DMS153 treated with DMSO at 0.1 percent for 48 hours (cell line): ENCODE results near the gene ZNF789.
"Not testable (repeated sequence)": the region's sequence is repeated elsewhere in the genome, so short reads cannot be mapped to it uniquely, and the experiment has no call there.

Experiments used
- DNase-seq: peaks from one replicate; lab custom pipeline; 2025; ENCODE audit not compliant: unreplicated experiment; lab: John Stamatoyannopoulos, UW

ZNF789 gene

GRCh38 chr7:99501236-99501635, 28.5 kb downstream of the ZNF789 start:
- not testable (repeated sequence) for DNase-seq

DNA sequence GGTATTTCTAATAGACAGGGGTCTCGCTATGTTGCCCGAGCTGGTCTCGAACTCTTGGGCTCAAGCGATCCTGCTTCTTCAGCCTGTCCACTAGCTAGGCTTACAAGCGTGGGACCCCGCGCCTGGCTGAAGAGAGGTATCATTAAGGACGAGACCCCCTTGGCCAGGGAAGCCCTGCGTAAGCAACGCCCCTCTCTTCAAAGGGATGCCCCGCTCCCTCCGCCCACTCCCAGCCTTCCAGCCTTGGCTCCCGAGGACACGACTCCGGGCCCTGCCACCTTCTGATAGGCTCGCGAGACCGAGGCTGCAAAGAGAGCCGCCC, 31.6 kb downstream of the ZNF789 start:
- DNase-seq = no peak

- DNase-seq = peak; percentile 96
These were observed 32.1 kb downstream of the ZNF789 start, which contains the start of gene ZKSCAN5 for GRCh38 chr7:99504603-99505323. Gene ZKSCAN5, plus strand, starts transcription at chr7:99504662. Its CDS starts 1,383 bp downstream, at chr7:99506045.

GRCh38 chr7:99505324-99505662, 32.6 kb downstream of the ZNF789 start:
- DNase-seq = no peak

DNA sequence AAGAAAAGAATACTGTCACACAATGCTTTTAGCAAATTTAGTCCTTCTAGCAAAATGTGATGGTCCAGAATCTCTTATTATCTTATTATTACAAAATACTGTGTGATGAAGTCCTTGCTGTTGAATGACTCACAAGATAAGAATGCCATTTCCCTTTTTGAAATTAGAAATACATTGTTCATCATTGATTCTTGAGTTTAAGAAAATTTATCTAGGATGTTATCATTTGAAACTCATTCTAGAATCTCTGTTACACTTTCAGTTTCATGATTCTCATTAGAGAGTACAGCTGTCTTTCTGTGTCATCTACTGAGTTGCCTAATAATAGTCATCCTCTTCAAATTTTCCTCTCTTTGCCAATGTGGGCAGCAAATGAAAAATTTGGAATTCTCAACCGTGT, 41.4 kb downstream of the ZNF789 start:
- DNase-seq = no peak

- DNase-seq = no peak
These were observed 48.7 kb downstream of the ZNF789 start for GRCh38 chr7:99521399-99521798.

DNA sequence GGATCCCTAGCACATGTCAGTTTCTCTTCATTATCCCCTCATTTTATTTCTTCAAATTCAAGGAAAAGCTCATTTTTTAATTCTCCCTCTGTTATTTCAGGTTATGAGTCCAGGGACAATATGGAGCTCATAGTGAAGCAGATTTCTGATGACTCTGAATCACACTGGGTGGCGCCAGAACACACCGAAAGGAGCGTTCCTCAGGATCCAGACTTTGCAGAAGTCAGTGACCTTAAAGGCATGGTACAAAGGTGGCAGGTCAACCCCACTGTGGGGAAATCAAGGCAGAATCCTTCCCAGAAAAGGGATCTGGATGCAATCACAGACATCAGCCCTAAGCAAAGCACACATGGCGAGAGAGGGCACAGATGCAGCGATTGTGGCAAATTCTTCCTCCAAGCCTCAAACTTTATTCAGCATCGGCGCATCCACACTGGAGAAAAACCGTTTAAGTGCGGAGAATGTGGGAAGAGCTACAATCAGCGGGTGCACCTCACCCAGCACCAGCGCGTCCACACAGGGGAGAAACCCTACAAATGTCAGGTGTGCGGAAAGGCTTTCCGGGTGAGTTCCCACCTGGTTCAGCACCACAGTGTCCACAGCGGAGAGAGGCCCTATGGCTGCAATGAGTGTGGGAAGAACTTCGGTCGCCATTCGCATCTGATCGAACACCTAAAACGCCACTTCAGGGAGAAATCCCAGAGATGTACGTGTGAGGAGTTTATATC, 53.2 kb downstream of the ZNF789 start:
- no peak for DNase-seq

- DNase-seq = no peak
These were observed 58.7 kb downstream of the ZNF789 start for GRCh38 chr7:99531354-99531765.

- DNase-seq = no peak
These were observed 63.0 kb downstream of the ZNF789 start for GRCh38 chr7:99535667-99536066.
